Measurements from ENCODE around the gene DCHS2. TPM values are rescaled to one million over a fixed set of nuclear protein-coding genes. Genes with fewer than 3 reads are reported as not detected.

The DCHS2 gene
- total RNA-seq, 2 donors from 2014 or later: not detected

- no peak overlapping the region for H3K27ac Mint-ChIP-seq
- ATAC-seq (no peak), DNase-seq (ENCODE audit: low spot score) (no peak)
- H3K27me3 Mint-ChIP-seq: peaks cover 24 to 50% of the 10 kb centered on the region in 2 donors
- no peak overlapping the region for H3K4me3 Mint-ChIP-seq
- H3K4me1 Mint-ChIP-seq (ENCODE audit: low read depth in 2 of 2): peaks cover 6 to 9% of the 10 kb centered on the region in 2 donors
- no peaks in the 10 kb centered on the region for H3K36me3 Mint-ChIP-seq
- H3K9me3 Mint-ChIP-seq: peaks cover 2% of the 10 kb centered on the region
Measured at GRCh38 chr4:154417373-154417673, 74.3 kb downstream of the DCHS2 start.

- H3K27ac Mint-ChIP-seq: no peak overlapping the region
- ATAC-seq (no peak), DNase-seq (ENCODE audit: low spot score) (no peak)
- peak overlapping the region; percentile 2 for H3K4me3 Mint-ChIP-seq
- H3K27me3 Mint-ChIP-seq: peaks cover 17 to 42% of the 10 kb centered on the region in 2 donors
- H3K9me3 Mint-ChIP-seq: no peaks in the 10 kb centered on the region
- no peaks in the 10 kb centered on the region for H3K36me3 Mint-ChIP-seq
- peaks cover 6 to 9% of the 10 kb centered on the region in 2 donors for H3K4me1 Mint-ChIP-seq (ENCODE audit: low read depth in 2 of 2)
Measured at GRCh38 chr4:154416190-154416547, 75.4 kb downstream of the DCHS2 start.

GRCh38 chr4:154415313-154415712, 76.3 kb downstream of the DCHS2 start:
- H3K36me3 Mint-ChIP-seq: no peaks in the 10 kb centered on the region
- H3K4me1 Mint-ChIP-seq (ENCODE audit: low read depth in 2 of 2): peaks cover 6 to 9% of the 10 kb centered on the region in 2 donors
- H3K9me3 Mint-ChIP-seq: no peaks in the 10 kb centered on the region
- no peak overlapping the region for H3K4me3 Mint-ChIP-seq
- DNase-seq (ENCODE audit: low spot score) (no peak), ATAC-seq (no peak)
- peaks cover 22 to 41% of the 10 kb centered on the region in 2 donors for H3K27me3 Mint-ChIP-seq
- H3K27ac Mint-ChIP-seq: no peak overlapping the region

GRCh38 chr4:154414796-154415195, 76.8 kb downstream of the DCHS2 start:
- Mint-ChIP-seq H3K4me3 (no peak overlapping the region), H3K27ac (no peak overlapping the region), H3K9me3 (no peaks in the 10 kb centered on the region), H3K4me1 (ENCODE audit: low read depth in 2 of 2) (peaks cover 6 to 9% of the 10 kb centered on the region in 2 donors), H3K27me3 (peaks cover 20 to 36% of the 10 kb centered on the region in 2 donors), H3K36me3 (no peaks in the 10 kb centered on the region)
- ATAC-seq: no peak
- DNase-seq (ENCODE audit: low spot score): no peak

- peaks cover 17 to 32% of the 10 kb centered on the region in 2 donors for H3K27me3 Mint-ChIP-seq
- H3K27ac Mint-ChIP-seq: no peak overlapping the region
- no peak for ATAC-seq
- no peaks in the 10 kb centered on the region for H3K36me3 Mint-ChIP-seq
- no peak for DNase-seq (ENCODE audit: low spot score)
- peaks cover 6 to 9% of the 10 kb centered on the region in 2 donors for H3K4me1 Mint-ChIP-seq (ENCODE audit: low read depth in 2 of 2)
- H3K4me3 Mint-ChIP-seq: no peak overlapping the region
- no peaks in the 10 kb centered on the region for H3K9me3 Mint-ChIP-seq
Measured at GRCh38 chr4:154414371-154414770, 77.2 kb downstream of the DCHS2 start.

GRCh38 chr4:154407443-154407842, 84.2 kb downstream of the DCHS2 start:
- Mint-ChIP-seq H3K36me3 (no peaks in the 10 kb centered on the region), H3K27me3 (peaks cover 5 to 7% of the 10 kb centered on the region in 2 donors), H3K4me3 (no peak overlapping the region), H3K27ac (no peak overlapping the region), H3K9me3 (no peaks in the 10 kb centered on the region), H3K4me1 (ENCODE audit: low read depth in 2 of 2) (no peaks in the 10 kb centered on the region)
- DNase-seq (ENCODE audit: low spot score): no peak
- ATAC-seq: no peak

GRCh38 chr4:154406018-154406795, 85.4 kb downstream of the DCHS2 start:
- Mint-ChIP-seq H3K4me1 (ENCODE audit: low read depth in 2 of 2) (no peaks in the 10 kb centered on the region), H3K27ac (no peak overlapping the region), H3K36me3 (no peaks in the 10 kb centered on the region), H3K27me3 (peaks cover 5 to 7% of the 10 kb centered on the region in 2 donors), H3K9me3 (no peaks in the 10 kb centered on the region), H3K4me3 (no peak overlapping the region)
- ATAC-seq (no peak), DNase-seq (ENCODE audit: low spot score) (no peak)

GRCh38 chr4:154399259-154399974, 92.2 kb downstream of the DCHS2 start:
- no peak for ATAC-seq
- Mint-ChIP-seq H3K9me3 (no peaks in the 10 kb centered on the region), H3K4me1 (ENCODE audit: low read depth in 2 of 2) (no peaks in the 10 kb centered on the region), H3K4me3 (no peak overlapping the region), H3K36me3 (no peaks in the 10 kb centered on the region), H3K27ac (no peak overlapping the region), H3K27me3 (peaks cover 4% of the 10 kb centered on the region in 2 donors)
- DNase-seq (ENCODE audit: low spot score): no peak

GRCh38 chr4:154390324-154390723, 101.3 kb downstream of the DCHS2 start:
- Mint-ChIP-seq H3K9me3 (peaks cover 4% of the 10 kb centered on the region), H3K27me3 (peaks cover 3 to 4% of the 10 kb centered on the region in 2 donors), H3K36me3 (no peaks in the 10 kb centered on the region), H3K4me1 (ENCODE audit: low read depth in 2 of 2) (no peaks in the 10 kb centered on the region), H3K4me3 (no peak overlapping the region), H3K27ac (no peak overlapping the region)
- DNase-seq (ENCODE audit: low spot score) (no peak), ATAC-seq (no peak)

- no peaks in the 10 kb centered on the region for H3K36me3 Mint-ChIP-seq
- DNase-seq (ENCODE audit: low spot score) (no peak), ATAC-seq (no peak)
- no peaks in the 10 kb centered on the region for H3K4me1 Mint-ChIP-seq (ENCODE audit: low read depth in 2 of 2)
- no peak overlapping the region for H3K4me3 Mint-ChIP-seq
- no peak overlapping the region for H3K27ac Mint-ChIP-seq
- H3K9me3 Mint-ChIP-seq: peaks cover 8% of the 10 kb centered on the region
- H3K27me3 Mint-ChIP-seq: peaks cover 0 to 3% of the 10 kb centered on the region in 2 donors
Measured at GRCh38 chr4:154389148-154389547, 102.5 kb downstream of the DCHS2 start.

- H3K27me3 Mint-ChIP-seq: peaks cover under 1 to 4% of the 10 kb centered on the region in 2 donors
- H3K4me3 Mint-ChIP-seq: no peak overlapping the region
- H3K27ac Mint-ChIP-seq: no peak overlapping the region
- no peaks in the 10 kb centered on the region for H3K36me3 Mint-ChIP-seq
- peaks cover 11% of the 10 kb centered on the region for H3K9me3 Mint-ChIP-seq
- H3K4me1 Mint-ChIP-seq (ENCODE audit: low read depth in 2 of 2): no peaks in the 10 kb centered on the region
- ATAC-seq (no peak), DNase-seq (ENCODE audit: low spot score) (no peak)
Measured at GRCh38 chr4:154384012-154384411, 107.6 kb downstream of the DCHS2 start.

GRCh38 chr4:154376486-154376885, 115.1 kb downstream of the DCHS2 start:
- DNase-seq (ENCODE audit: low spot score) (no peak), ATAC-seq (no peak)
- Mint-ChIP-seq H3K4me1 (ENCODE audit: low read depth in 2 of 2) (no peaks in the 10 kb centered on the region), H3K27me3 (peaks cover 5 to 22% of the 10 kb centered on the region in 2 donors), H3K4me3 (no peak overlapping the region), H3K36me3 (no peaks in the 10 kb centered on the region), H3K27ac (no peak overlapping the region), H3K9me3 (peaks cover 7% of the 10 kb centered on the region)

- ATAC-seq: no peak
Measured at GRCh38 chr4:154368060-154368459, 123.5 kb downstream of the DCHS2 start.

GRCh38 chr4:154367659-154368058, 123.9 kb downstream of the DCHS2 start:
- Mint-ChIP-seq H3K4me1 (ENCODE audit: low read depth in 2 of 2) (no peaks in the 10 kb centered on the region), H3K9me3 (peaks cover 6% of the 10 kb centered on the region), H3K27ac (no peak overlapping the region), H3K27me3 (peaks cover 4 to 18% of the 10 kb centered on the region in 2 donors), H3K36me3 (no peaks in the 10 kb centered on the region), H3K4me3 (no peak overlapping the region)
- DNase-seq (ENCODE audit: low spot score) (no peak), ATAC-seq (no peak)

More at GRCh38 chr4:154368060-154368459, 123.5 kb downstream of the DCHS2 start:
- H3K27ac Mint-ChIP-seq: no peak overlapping the region
- no peaks in the 10 kb centered on the region for H3K4me1 Mint-ChIP-seq (ENCODE audit: low read depth in 2 of 2)
- H3K27me3 Mint-ChIP-seq: peaks cover 4 to 18% of the 10 kb centered on the region in 2 donors
- DNase-seq (ENCODE audit: low spot score): no peak
- peaks cover 6% of the 10 kb centered on the region for H3K9me3 Mint-ChIP-seq
- no peaks in the 10 kb centered on the region for H3K36me3 Mint-ChIP-seq
- no peak overlapping the region for H3K4me3 Mint-ChIP-seq

Data from natural killer cell treated with Interleukin-12 subunit alpha and Interleukin-12 subunit beta and Interleukin-15 and Interleukin-18, amount 100 ng/mL, for 72 hours (primary cell).